ENCODE measurements around the gene KIDINS220.

- TF ChIP-seq EZH2 (IDR thresholded peaks at IDR 0.05; ENCODE audit: low read length, missing control alignments) = no peak
- TF ChIP-seq CTCF (conservative IDR thresholded peaks at IDR 0.05 in 1 of 2, IDR thresholded peaks at IDR 0.05 in 1 of 2; ENCODE audit: low read depth in 1 of 2, low read length in 2 of 2) = no peak
Measured at GRCh38 chr2:8797682-8798081, 39.7 kb downstream of the KIDINS220 start.
